Right atrium auricular region (tissue), 2 donors: ENCODE measurements around the gene PSMB11. TPM values are rescaled to one million over a fixed set of nuclear protein-coding genes. Genes with fewer than 3 reads are reported as not detected.

Experiments
- DNase-seq: peaks from one replicate; pipeline ENCODE4 v3.0.0-alpha.2; 2019; ENCODE audit warnings: low spot score
- H3K27ac ChIP-seq, 2 donors: fragments of 200-600 bp; sonication (generic); 1 replicate in 1 of 2; 2 replicates in 1 of 2; pipeline ENCODE4 v1.5.1; 2016 to 2019
- H3K27me3 ChIP-seq, 2 donors: fragments of 200-600 bp; sonication (generic); one replicate each; pipeline versions ENCODE4 v1.5.1 to v1.6.0; 2017 to 2019
- H3K36me3 ChIP-seq: fragments of 200-600 bp; sonication (generic); one replicate; pipeline ENCODE4 v1.5.1; 2016
- H3K4me1 ChIP-seq, 2 donors: fragments of 200-600 bp; sonication (generic); one replicate each; pipeline versions ENCODE4 v1.5.1 to v1.6.0; 2017 to 2019
- H3K4me3 ChIP-seq, 2 donors: fragments of 200-600 bp; sonication (generic); 1 replicate in 1 of 2; 2 replicates in 1 of 2; pipeline ENCODE4 v1.5.1; 2017 to 2019; ENCODE audit warnings: mild to moderate bottlenecking in 1 of 2, moderate library complexity in 1 of 2
- H3K9me3 ChIP-seq, 2 donors: fragments of 200-600 bp; sonication (generic); one replicate each; pipeline ENCODE4 v1.5.1; 2019
- CTCF ChIP-seq, 2 donors: fragments of 200-600 bp; sonication (generic); IDR thresholded peaks; one replicate each; pipeline ENCODE4 v1.5.1; 2019; ENCODE audit warnings: antibody characterized with exemption in 2 of 2
- total RNA-seq, 2 donors: library from RNA; depleted of rRNA; stranded (reverse); fragments of >200 nt; gene quantifications; one replicate each; pipeline ENCODE4 v1.1.0, GENCODE V29; 2016

PSMB11 gene
- total RNA-seq, 2 donors from 2014 or later: not detected

- Histone ChIP-seq H3K4me3 (peak overlapping the region; percentile 72 to 80), H3K27me3 (no peaks in the 10 kb centered on the region), H3K9me3 (no peaks in the 10 kb centered on the region), H3K36me3 (no peaks in the 10 kb centered on the region), H3K27ac (peak overlapping the region; percentile 92 to 98), H3K4me1 (peaks cover 0 to 17% of the 10 kb centered on the region in 2 donors)
- no peak for TF ChIP-seq CTCF (IDR thresholded peaks at IDR 0.05)
- DNase-seq: no peak
Measured at GRCh38 chr14:23006188-23006534, 35.9 kb upstream of the PSMB11 start.

GRCh38 chr14:23006544-23007419, 35.2 kb upstream of the PSMB11 start:
- H3K9me3 ChIP-seq: no peaks in the 10 kb centered on the region
- no peaks in the 10 kb centered on the region for H3K27me3 ChIP-seq
- TF ChIP-seq CTCF (IDR thresholded peaks at IDR 0.05): peak in 1 of 2 donors; percentile 34

GRCh38 chr14:23008831-23009230, 33.2 kb upstream of the PSMB11 start:
- Histone ChIP-seq H3K36me3 (no peaks in the 10 kb centered on the region), H3K27me3 (no peaks in the 10 kb centered on the region), H3K4me3 (no peak overlapping the region), H3K9me3 (no peaks in the 10 kb centered on the region), H3K27ac (no peak overlapping the region), H3K4me1 (peaks cover 0 to 17% of the 10 kb centered on the region in 2 donors)
- DNase-seq: no peak
- TF ChIP-seq CTCF (IDR thresholded peaks at IDR 0.05): no peak

More at GRCh38 chr14:23006544-23007419, 35.2 kb upstream of the PSMB11 start:
- peak overlapping the region; percentile 92 to 98 for H3K27ac ChIP-seq
- H3K36me3 ChIP-seq: no peaks in the 10 kb centered on the region
- H3K4me3 ChIP-seq: peak overlapping the region; percentile 72 to 80
- peaks cover 0 to 17% of the 10 kb centered on the region in 2 donors for H3K4me1 ChIP-seq
- peak; percentile 97 for DNase-seq

GRCh38 chr14:23009483-23009938, 32.5 kb upstream of the PSMB11 start:
- no peaks in the 10 kb centered on the region for H3K27me3 ChIP-seq
- DNase-seq: no peak

GRCh38 chr14:23009939-23010726, 31.9 kb upstream of the PSMB11 start, which contains the start of gene C14orf93:
Gene C14orf93, minus strand, starts transcription at chr14:23010143. Its CDS starts 11,120 bp downstream, at chr14:22999023.
- no peaks in the 10 kb centered on the region for H3K27me3 ChIP-seq
- TF ChIP-seq CTCF (IDR thresholded peaks at IDR 0.05): no peak

More at GRCh38 chr14:23009483-23009938, 32.5 kb upstream of the PSMB11 start:
- no peak for TF ChIP-seq CTCF (IDR thresholded peaks at IDR 0.05)
- H3K9me3 ChIP-seq: no peaks in the 10 kb centered on the region
- H3K4me3 ChIP-seq: peak overlapping the region; percentile 41 to 60
- peak overlapping the region; percentile 82 to 87 for H3K27ac ChIP-seq
- H3K4me1 ChIP-seq: peaks cover 0 to 17% of the 10 kb centered on the region in 2 donors
- no peaks in the 10 kb centered on the region for H3K36me3 ChIP-seq

More at GRCh38 chr14:23009939-23010726, 31.9 kb upstream of the PSMB11 start, which contains the start of gene C14orf93:
- DNase-seq: peak; percentile 74
- no peaks in the 10 kb centered on the region for H3K36me3 ChIP-seq
- H3K4me3 ChIP-seq: peak within 1 kb of the TSS; percentile 41 to 60
- peak within 1 kb of the TSS; percentile 82 to 87 for H3K27ac ChIP-seq
- peaks cover 0 to 17% of the 10 kb centered on the region in 2 donors for H3K4me1 ChIP-seq
- H3K9me3 ChIP-seq: no peaks in the 10 kb centered on the region
